ENCODE results near the gene NME4. TPM values are rescaled to one million over a fixed set of nuclear protein-coding genes. Genes with fewer than 3 reads are reported as not detected.
"Not testable (repeated sequence)": the region's sequence is repeated elsewhere in the genome, so short reads cannot be mapped to it uniquely, and the experiment has no call there.

Gene NME4
- total RNA-seq (10 to 100 TPM; 32.5 to 48.4 (median 41.3) TPM), total RNA-seq (5.4 to 28.5 (median 15.0) reads per million in 29 experiments)
- total RNA-seq (2013) = 19.6 TPM

DNA sequence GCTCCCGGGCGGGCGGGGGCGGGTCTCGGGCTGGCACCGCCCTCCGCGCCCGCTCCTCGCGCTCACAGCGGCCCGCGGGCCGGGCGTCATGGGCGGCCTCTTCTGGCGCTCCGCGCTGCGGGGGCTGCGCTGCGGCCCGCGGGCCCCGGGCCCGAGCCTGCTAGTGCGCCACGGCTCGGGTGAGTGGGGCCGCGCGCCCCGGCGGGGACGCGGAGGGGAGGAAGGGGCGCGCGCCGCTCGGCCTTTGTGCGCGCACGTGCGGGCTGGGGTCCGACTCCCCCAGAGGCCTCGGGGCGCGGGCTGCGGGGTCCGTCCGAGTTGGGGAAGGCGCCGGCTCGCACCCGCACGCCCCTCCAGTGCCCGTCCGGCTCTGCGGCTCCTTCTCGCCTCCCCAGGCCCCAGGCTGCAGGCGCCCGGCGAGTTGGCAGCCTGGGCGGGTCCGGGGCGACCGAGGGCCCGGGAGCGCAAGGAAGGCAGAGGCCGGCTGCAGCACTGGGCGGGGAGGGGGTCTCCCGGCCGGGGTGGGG lies at the start of gene NME4:
NME4 (plus strand) TSS at position 65 of the 527 bp plus-strand sequence; CDS start at position 89, 24 bp downstream.
- DNase-seq (peak in 6 of 35 experiments; percentile 19 to 55 (median 28)), ATAC-seq (replicated peaks in 1 of 4) (peak in 3 of 4 experiments; percentile 7 to 23 (median 14))
- H3K27ac ChIP-seq (ENCODE audit: low read length) = no peak within 1 kb of the TSS
- peaks cover 0 to 33% of the 10 kb centered on the region in 2 experiments for H3K4me1 ChIP-seq (ENCODE audit: control insufficient read depth in 1 of 2, extremely low read depth in 1 of 2, insufficient read depth in 2 of 2, low read length in 2 of 2)
- POLR2A ChIA-PET = no interaction called here
- peak within 1 kb of the TSS; percentile 78 to 87 (median 86) for H3K4me3 Mint-ChIP-seq
- CTCF ChIA-PET = no interaction called here
- 0% methylated on average over 48 of the region's 75 CpGs for WGBS (ENCODE audit: insufficient coverage)
- H3K27ac Mint-ChIP-seq = peak within 1 kb of the TSS; percentile 86 to 87
- peaks cover 23 to 40% (median 30%) of the 10 kb centered on the region in 3 donors for H3K4me1 Mint-ChIP-seq
- H3K27me3 Mint-ChIP-seq = peaks cover 0 to 2% of the 10 kb centered on the region in 2 donors
- peaks cover 0 to 3% of the 10 kb centered on the region in 2 experiments for H3K27me3 ChIP-seq (replicated peaks in 1 of 2; ENCODE audit: control insufficient read depth in 2 of 2, extremely low read depth in 1 of 2, insufficient read depth in 2 of 2, low read length in 1 of 2)
- no peaks in the 10 kb centered on the region for H3K36me3 Mint-ChIP-seq
- H3K4me3 ChIP-seq (ENCODE audit: control insufficient read depth in 1 of 2, extremely low read depth in 1 of 2, low read length in 1 of 2) = peak within 1 kb of the TSS; percentile 46 to 74
- peaks cover 0 to 6% of the 10 kb centered on the region in 2 donors for H3K36me3 ChIP-seq (ENCODE audit: control insufficient read depth in 2 of 2, extremely low read depth in 1 of 2, insufficient read depth in 1 of 2, low read length in 1 of 2)
- no peaks in the 10 kb centered on the region for H3K9me3 Mint-ChIP-seq
- H3K9me3 ChIP-seq = no peaks in the 10 kb centered on the region

- peaks cover 11 to 51% of the 10 kb centered on the region in 2 donors for H3K36me3 ChIP-seq (ENCODE audit: control insufficient read depth in 2 of 2, extremely low read depth in 1 of 2, insufficient read depth in 1 of 2, low read length in 1 of 2)
- no peak overlapping the region for H3K27ac ChIP-seq (ENCODE audit: low read length)
- H3K36me3 Mint-ChIP-seq = peaks cover 40% of the 10 kb centered on the region
- no peak for ATAC-seq (replicated peaks in 1 of 4)
- DNase-seq = no peak
- H3K4me3 ChIP-seq (ENCODE audit: control insufficient read depth in 1 of 2, extremely low read depth in 1 of 2, low read length in 1 of 2) = no peak overlapping the region
- H3K27me3 ChIP-seq (replicated peaks in 1 of 2; ENCODE audit: control insufficient read depth in 2 of 2, extremely low read depth in 1 of 2, insufficient read depth in 2 of 2, low read length in 1 of 2) = no peaks in the 10 kb centered on the region
- peaks cover 8 to 80% of the 10 kb centered on the region in 2 experiments for H3K4me1 ChIP-seq (ENCODE audit: control insufficient read depth in 1 of 2, extremely low read depth in 1 of 2, insufficient read depth in 2 of 2, low read length in 2 of 2)
- CTCF ChIA-PET = interaction anchor here in 1 of 2 donors (0.6 kb wide), 1 partner anchor 150 kb away, joined by 5 read pairs; no protein-coding TSS in a partner anchor
- H3K9me3 Mint-ChIP-seq = no peaks in the 10 kb centered on the region
- WGBS (ENCODE audit: insufficient coverage) = 100% methylated on average over 2 of the region's 6 CpGs
- peaks cover 79 to 83% (median 80%) of the 10 kb centered on the region in 3 donors for H3K4me1 Mint-ChIP-seq
- POLR2A ChIA-PET = no interaction called here
- no peaks in the 10 kb centered on the region for H3K27me3 Mint-ChIP-seq
- no peaks in the 10 kb centered on the region for H3K9me3 ChIP-seq
- no peak overlapping the region for H3K27ac Mint-ChIP-seq
- no peak overlapping the region for H3K4me3 Mint-ChIP-seq
Measured at GRCh38 chr16:347203-347602, 49.8 kb upstream of the NME4 start.

- CTCF ChIA-PET = interaction anchor here in 1 of 2 donors (1.5 kb wide), 1 partner anchor 14 kb away, joined by 3 read pairs; no protein-coding TSS in a partner anchor
- peaks cover 68 to 70% (median 70%) of the 10 kb centered on the region in 3 donors for H3K4me1 Mint-ChIP-seq
- H3K27me3 Mint-ChIP-seq; H3K9me3 Mint-ChIP-seq; POLR2A ChIA-PET; ATAC-seq (replicated peaks in 1 of 4); DNase-seq; H3K9me3 ChIP-seq; H3K4me3 ChIP-seq (ENCODE audit: control insufficient read depth in 1 of 2, extremely low read depth in 1 of 2, low read length in 1 of 2); H3K27me3 ChIP-seq (replicated peaks in 1 of 2; ENCODE audit: control insufficient read depth in 2 of 2, extremely low read depth in 1 of 2, insufficient read depth in 2 of 2, low read length in 1 of 2); H3K27ac Mint-ChIP-seq; H3K27ac ChIP-seq (ENCODE audit: low read length): not testable (repeated sequence)
- WGBS (ENCODE audit: insufficient coverage) = 94% methylated on average over 5 of the region's 10 CpGs
- Histone ChIP-seq H3K36me3 (ENCODE audit: control insufficient read depth in 2 of 2, extremely low read depth in 1 of 2, insufficient read depth in 1 of 2, low read length in 1 of 2) (peaks cover 9 to 43% of the 10 kb centered on the region in 2 donors), H3K4me1 (ENCODE audit: control insufficient read depth in 1 of 2, extremely low read depth in 1 of 2, insufficient read depth in 2 of 2, low read length in 2 of 2) (peaks cover 4 to 73% of the 10 kb centered on the region in 2 experiments)
- peak overlapping the region in 1 of 3 donors; percentile 22 for H3K4me3 Mint-ChIP-seq
- peaks cover 31% of the 10 kb centered on the region for H3K36me3 Mint-ChIP-seq
Measured at GRCh38 chr16:348495-348894, 48.5 kb upstream of the NME4 start.

- peaks cover 9 to 35% of the 10 kb centered on the region in 2 donors for H3K36me3 ChIP-seq (ENCODE audit: control insufficient read depth in 2 of 2, extremely low read depth in 1 of 2, insufficient read depth in 1 of 2, low read length in 1 of 2)
- Mint-ChIP-seq H3K4me1 (peaks cover 72 to 73% (median 72%) of the 10 kb centered on the region in 3 donors), H3K27ac (peak overlapping the region in 1 of 2 donors; percentile 11), H3K27me3 (no peaks in the 10 kb centered on the region), H3K36me3 (peaks cover 31% of the 10 kb centered on the region), H3K9me3 (no peaks in the 10 kb centered on the region), H3K4me3 (peak overlapping the region in 1 of 3 donors; percentile 11)
- POLR2A ChIA-PET = no interaction called here
- DNase-seq (no peak), ATAC-seq (replicated peaks in 1 of 4) (no peak)
- H3K4me1 ChIP-seq (ENCODE audit: control insufficient read depth in 1 of 2, extremely low read depth in 1 of 2, insufficient read depth in 2 of 2, low read length in 2 of 2) = peaks cover 6 to 79% of the 10 kb centered on the region in 2 experiments
- CTCF ChIA-PET = interaction anchor here in 1 of 2 donors (1.5 kb wide), 1 partner anchor 13 kb away, joined by 3 read pairs; no protein-coding TSS in a partner anchor
- no peaks in the 10 kb centered on the region for H3K9me3 ChIP-seq
- H3K27me3 ChIP-seq (replicated peaks in 1 of 2; ENCODE audit: control insufficient read depth in 2 of 2, extremely low read depth in 1 of 2, insufficient read depth in 2 of 2, low read length in 1 of 2) = no peaks in the 10 kb centered on the region
- H3K4me3 ChIP-seq (ENCODE audit: control insufficient read depth in 1 of 2, extremely low read depth in 1 of 2, low read length in 1 of 2) = no peak overlapping the region
- no peak overlapping the region for H3K27ac ChIP-seq (ENCODE audit: low read length)
- WGBS (ENCODE audit: insufficient coverage) = 76% methylated on average over 4 of the region's 7 CpGs
Measured at GRCh38 chr16:349211-349610, 47.8 kb upstream of the NME4 start.

- no peak overlapping the region for H3K27ac ChIP-seq (ENCODE audit: low read length)
- H3K27me3 Mint-ChIP-seq = no peaks in the 10 kb centered on the region
- ChIA-PET POLR2A (no interaction called here), CTCF (no interaction called here)
- peak overlapping the region; percentile 82 to 86 (median 82) for H3K4me3 Mint-ChIP-seq
- peaks cover 73 to 76% (median 75%) of the 10 kb centered on the region in 3 donors for H3K4me1 Mint-ChIP-seq
- H3K36me3 Mint-ChIP-seq = peaks cover 25% of the 10 kb centered on the region
- H3K4me3 ChIP-seq (ENCODE audit: control insufficient read depth in 1 of 2, extremely low read depth in 1 of 2, low read length in 1 of 2) = no peak overlapping the region
- H3K9me3 ChIP-seq = no peaks in the 10 kb centered on the region
- H3K27ac Mint-ChIP-seq = peak overlapping the region in 1 of 2 donors; percentile 8
- DNase-seq (no peak), ATAC-seq (replicated peaks in 1 of 4) (no peak)
- peaks cover 4 to 26% of the 10 kb centered on the region in 2 donors for H3K36me3 ChIP-seq (ENCODE audit: control insufficient read depth in 2 of 2, extremely low read depth in 1 of 2, insufficient read depth in 1 of 2, low read length in 1 of 2)
- H3K27me3 ChIP-seq (replicated peaks in 1 of 2; ENCODE audit: control insufficient read depth in 2 of 2, extremely low read depth in 1 of 2, insufficient read depth in 2 of 2, low read length in 1 of 2) = no peaks in the 10 kb centered on the region
- H3K4me1 ChIP-seq (ENCODE audit: control insufficient read depth in 1 of 2, extremely low read depth in 1 of 2, insufficient read depth in 2 of 2, low read length in 2 of 2) = peaks cover 14 to 80% of the 10 kb centered on the region in 2 experiments
- H3K9me3 Mint-ChIP-seq = no peaks in the 10 kb centered on the region
- no CpG with 5 or more reads among the region's 8 CpGs for WGBS (ENCODE audit: insufficient coverage)
Measured at GRCh38 chr16:350203-350602, 46.8 kb upstream of the NME4 start.

DNA sequence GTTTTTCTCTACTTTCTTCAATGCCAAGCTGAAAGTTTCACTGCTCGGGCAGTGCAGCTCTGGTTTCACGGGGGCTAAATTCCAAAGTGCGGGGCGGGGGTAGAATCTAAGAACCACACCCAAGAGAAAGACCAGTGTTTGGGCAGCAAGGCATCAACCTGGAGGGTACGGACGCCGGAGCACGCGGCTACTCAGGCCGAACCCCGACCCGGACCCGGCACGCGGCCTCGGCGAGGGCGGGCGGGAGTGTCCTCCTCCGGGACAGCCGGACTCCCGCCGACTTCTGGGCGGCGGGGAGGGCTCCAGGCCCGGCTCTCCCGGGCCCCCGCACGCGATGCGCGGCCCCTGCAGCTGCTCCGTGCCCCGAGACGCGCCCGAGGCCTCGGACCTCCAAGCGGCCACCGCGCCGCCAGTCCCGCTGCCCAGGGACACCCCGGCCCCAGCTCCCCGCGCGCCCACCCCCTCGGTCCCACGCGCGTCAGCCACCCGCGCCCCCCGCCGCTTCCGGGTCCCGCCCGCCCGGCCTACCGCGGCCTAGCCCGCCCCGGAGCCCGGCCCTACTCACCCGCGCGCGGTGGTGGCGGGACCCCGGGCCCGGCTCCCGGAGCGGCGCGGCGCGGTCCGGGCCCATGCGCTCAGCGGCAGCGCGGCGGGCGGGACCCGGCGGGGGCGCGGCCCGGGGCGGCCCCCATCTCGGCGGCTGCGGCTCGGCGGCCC lies 45.0 kb upstream of the NME4 start:
- no peaks in the 10 kb centered on the region for H3K9me3 ChIP-seq
- ChIA-PET POLR2A (interaction anchor here in 1 of 2 donors (0.5 to 0.7 kb wide), 2 partner anchors 50 to 1141 kb away, joined by 3 to 6 read pairs; partner anchors contain the start of gene DECR2), CTCF (interaction anchor here in 1 of 2 donors (0.5 to 1.0 kb wide), 4 partner anchors 11 to 368 kb away, joined by 4 to 8 read pairs (median 6); no protein-coding TSS in a partner anchor)
- Mint-ChIP-seq H3K27me3 (no peaks in the 10 kb centered on the region), H3K4me1 (peaks cover 60 to 68% (median 64%) of the 10 kb centered on the region in 3 donors), H3K36me3 (peaks cover 11% of the 10 kb centered on the region), H3K4me3 (peak overlapping the region; percentile 82 to 86 (median 82)), H3K27ac (peak overlapping the region; percentile 82 to 86), H3K9me3 (no peaks in the 10 kb centered on the region)
- DNase-seq (peak in 9 of 35 experiments; percentile 19 to 49 (median 28)), ATAC-seq (replicated peaks in 1 of 4) (peak; percentile 21 to 40 (median 32))
- peaks cover 0 to 14% of the 10 kb centered on the region in 2 donors for H3K36me3 ChIP-seq (ENCODE audit: control insufficient read depth in 2 of 2, extremely low read depth in 1 of 2, insufficient read depth in 1 of 2, low read length in 1 of 2)
- peak overlapping the region; percentile 19 for H3K27ac ChIP-seq (ENCODE audit: low read length)
- no peaks in the 10 kb centered on the region for H3K27me3 ChIP-seq (replicated peaks in 1 of 2; ENCODE audit: control insufficient read depth in 2 of 2, extremely low read depth in 1 of 2, insufficient read depth in 2 of 2, low read length in 1 of 2)
- WGBS (ENCODE audit: insufficient coverage) = under 1% methylated on average over 94 of the region's 95 CpGs
- H3K4me3 ChIP-seq (ENCODE audit: control insufficient read depth in 1 of 2, extremely low read depth in 1 of 2, low read length in 1 of 2) = peak overlapping the region; percentile 38 to 74
- H3K4me1 ChIP-seq (ENCODE audit: control insufficient read depth in 1 of 2, extremely low read depth in 1 of 2, insufficient read depth in 2 of 2, low read length in 2 of 2) = peaks cover 21 to 81% of the 10 kb centered on the region in 2 experiments
